Fibroblast of mammary gland (primary cell): Measurements from ENCODE around the gene MINDY4B.

Experiments
- DNase-seq: peaks from one replicate; pipeline ENCODE4 v3.0.0-alpha.2; 2010; ENCODE audit warnings: low read depth
- H3K4me3 ChIP-seq: 2 replicates; pipeline ENCODE4 v1.5.1; 2011; ENCODE audit warnings: low read depth, mild to moderate bottlenecking, low read length, moderate library complexity; ENCODE audit not compliant: control insufficient read depth
- CTCF ChIP-seq: conservative IDR thresholded peaks from 2 replicates; pipeline ENCODE4 v1.5.1; 2011; ENCODE audit warnings: low read depth, low read length, inconsistent platforms; ENCODE audit not compliant: control insufficient read depth, insufficient read depth

MINDY4B gene

GRCh38 chr3:150843241-150843640 lies 62.0 kb downstream of the MINDY4B start:
- H3K4me3 ChIP-seq: no peak overlapping the region
- no peak for TF ChIP-seq CTCF
- DNase-seq: no peak

- no peak for DNase-seq
- TF ChIP-seq CTCF: no peak
- H3K4me3 ChIP-seq: no peak overlapping the region
Measured at GRCh38 chr3:150840802-150841515, 64.3 kb downstream of the MINDY4B start.

- no peak for DNase-seq
- no peak for TF ChIP-seq CTCF
- H3K4me3 ChIP-seq: no peak overlapping the region
Measured at GRCh38 chr3:150830745-150831144, 74.5 kb downstream of the MINDY4B start.

GRCh38 chr3:150830094-150830681 lies 75.1 kb downstream of the MINDY4B start:
- no peak for DNase-seq
- TF ChIP-seq CTCF: peak; percentile 11
- no peak overlapping the region for H3K4me3 ChIP-seq

- no peak for DNase-seq
- no peak overlapping the region for H3K4me3 ChIP-seq
- TF ChIP-seq CTCF: no peak
Measured at GRCh38 chr3:150829408-150829807, 75.8 kb downstream of the MINDY4B start.

GRCh38 chr3:150828997-150829396 lies 76.2 kb downstream of the MINDY4B start:
- no peak overlapping the region for H3K4me3 ChIP-seq
- no peak for DNase-seq
- no peak for TF ChIP-seq CTCF

GRCh38 chr3:150828261-150828660 lies 77.0 kb downstream of the MINDY4B start:
- H3K4me3 ChIP-seq: no peak overlapping the region
- no peak for TF ChIP-seq CTCF
- DNase-seq: no peak
